Thoracic aorta (tissue), 2 donors: ENCODE results near the gene BBS10. TPM values are rescaled to one million over a fixed set of nuclear protein-coding genes. Genes with fewer than 3 reads are reported as not detected.
A peak's percentile ranks its signal among the peaks of the same experiment; 100 is the strongest.

Experiments used
- ATAC-seq: fragments of 150-250 bp; one replicate; pipeline ENCODE4 v1.8.0; 2017; ENCODE audit warnings: low read depth; ENCODE audit not compliant: insufficient number of reproducible peaks, low FRiP score
- DNase-seq: peaks from one replicate; pipeline ENCODE4 v3.0.0-alpha.2; 2020; ENCODE audit warnings: low spot score
- H3K27ac ChIP-seq, 2 donors: fragments of 200-600 bp; sonication (generic); 1 replicate in 1 of 2; 2 replicates in 1 of 2; pipeline ENCODE4 v1.5.1; 2016; ENCODE audit warnings: mild to moderate bottlenecking in 2 of 2, moderate library complexity in 2 of 2
- H3K27me3 ChIP-seq: fragments of 200-600 bp; sonication (generic); replicated peaks from 2 replicates; pipeline ENCODE4 v1.6.0; 2016; ENCODE audit warnings: mild to moderate bottlenecking; ENCODE audit not compliant: insufficient read depth
- H3K36me3 ChIP-seq: fragments of 200-600 bp; sonication (generic); one replicate; pipeline ENCODE4 v1.5.1; 2016
- H3K4me1 ChIP-seq, 2 donors: fragments of 200-600 bp; sonication (generic); 1 replicate in 1 of 2; 2 replicates in 1 of 2; pipeline versions ENCODE4 v1.5.1 to v1.6.0; 2016; ENCODE audit warnings: low read depth in 2 of 2, mild to moderate bottlenecking in 1 of 2; ENCODE audit not compliant: control insufficient read depth in 1 of 2
- H3K4me3 ChIP-seq: fragments of 200-600 bp; sonication (generic); 2 replicates; pipeline ENCODE4 v1.5.1; 2016; ENCODE audit warnings: mild to moderate bottlenecking
- H3K9me3 ChIP-seq: fragments of 200-600 bp; sonication (generic); 2 replicates; pipeline ENCODE4 v1.5.1; 2016
- CTCF ChIP-seq: fragments of 200-600 bp; sonication (generic); IDR thresholded peaks from one replicate; pipeline ENCODE4 v1.5.1; 2019; ENCODE audit warnings: antibody characterized with exemption
- total RNA-seq, 2 donors: library from RNA; depleted of rRNA; stranded (reverse); fragments of >200 nt; gene quantifications; one replicate each; pipeline versions ENCODE4 v1.1.0 to v1.2.3, GENCODE V29; 2016

Gene BBS10
- 1 to 10 TPM; 7.4 to 9.3 TPM for total RNA-seq

DNA sequence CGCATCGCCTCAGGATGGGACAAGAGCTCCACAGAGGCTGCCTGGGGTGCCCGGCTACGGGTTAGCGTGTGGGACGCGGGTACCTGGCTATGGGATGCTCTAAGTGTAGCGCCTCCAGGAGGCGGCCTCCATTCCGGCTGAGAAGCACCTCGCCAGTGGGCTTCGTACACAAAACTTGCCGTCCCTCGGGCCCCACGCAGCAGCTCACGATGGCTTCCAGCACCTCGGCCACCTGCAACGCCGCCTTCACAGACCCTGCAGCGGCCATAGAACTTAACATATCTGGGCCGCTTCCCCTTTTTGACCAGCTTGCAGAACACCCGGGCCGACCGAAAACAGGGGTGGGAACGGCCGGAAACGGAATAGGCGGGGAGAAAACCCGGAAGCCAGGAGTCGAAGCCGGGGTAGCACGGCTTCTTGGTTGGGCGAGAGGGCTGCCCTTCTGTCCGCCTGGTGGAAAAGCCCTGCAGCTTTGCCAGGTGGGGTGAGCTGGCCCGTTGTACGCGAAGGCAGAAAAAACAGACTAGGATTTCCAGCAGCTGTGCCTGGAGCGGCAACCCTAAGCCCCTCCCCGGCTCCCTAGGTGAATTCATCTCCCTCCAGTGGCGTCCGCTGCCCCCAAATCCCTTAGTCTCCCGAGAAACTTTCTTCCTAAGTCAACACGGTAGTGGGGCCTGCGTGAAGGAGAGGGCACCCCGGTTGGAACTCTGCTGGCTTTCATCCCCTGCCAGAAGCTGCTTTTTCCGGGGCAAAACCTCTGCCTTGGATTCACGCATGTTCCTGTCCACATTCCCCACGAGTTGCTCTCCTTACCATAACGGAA, at the start of gene BBS10:
Gene BBS10 (minus strand): TSS at position 337 of the 823 bp plus-strand sequence. CDS start 57 bp downstream, at position 280.
- Histone ChIP-seq H3K4me1 (peaks cover 0 to 27% of the 10 kb centered on the region in 2 donors), H3K9me3 (no peaks in the 10 kb centered on the region), H3K36me3 (no peaks in the 10 kb centered on the region), H3K27me3 (no peaks in the 10 kb centered on the region), H3K4me3 (peak within 1 kb of the TSS; percentile 89), H3K27ac (peak within 1 kb of the TSS; percentile 83 to 86)
- ATAC-seq = peak; percentile 99
- DNase-seq = peak; percentile 66
- peak; percentile 41 for TF ChIP-seq CTCF

DNA sequence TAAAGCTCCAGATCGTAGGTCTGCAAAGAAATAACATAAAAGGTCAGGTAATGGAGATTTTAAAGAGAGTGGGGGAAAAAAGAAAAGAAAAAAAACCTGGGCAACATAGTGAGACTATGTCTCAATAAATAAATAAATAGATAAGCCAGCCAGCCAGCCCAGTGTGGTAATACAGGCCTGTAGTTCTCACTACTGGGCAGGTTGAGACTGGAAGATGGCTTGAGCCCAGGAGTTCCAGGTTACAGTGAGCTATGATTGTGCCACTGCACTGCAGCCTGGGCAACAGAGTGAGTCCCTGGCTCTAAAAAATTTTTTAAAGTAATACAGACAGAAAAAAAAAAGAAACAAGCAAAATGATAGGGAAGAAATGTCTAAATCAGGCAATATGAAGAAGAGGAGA, 43.2 kb upstream of the BBS10 start:
- Histone ChIP-seq H3K9me3 (no peaks in the 10 kb centered on the region), H3K36me3 (peaks cover 8% of the 10 kb centered on the region), H3K4me3 (no peak overlapping the region), H3K27ac (no peak overlapping the region), H3K27me3 (no peaks in the 10 kb centered on the region), H3K4me1 (no peaks in the 10 kb centered on the region)
- ATAC-seq (no peak), DNase-seq (no peak)
- no peak for TF ChIP-seq CTCF

- ATAC-seq = no peak
- H3K4me1 ChIP-seq = no peaks in the 10 kb centered on the region
- H3K27me3 ChIP-seq = no peaks in the 10 kb centered on the region
- H3K9me3 ChIP-seq = no peaks in the 10 kb centered on the region
- H3K36me3 ChIP-seq = peaks cover 13% of the 10 kb centered on the region
- no peak for TF ChIP-seq CTCF
- no peak overlapping the region for H3K4me3 ChIP-seq
- no peak for DNase-seq
- no peak overlapping the region for H3K27ac ChIP-seq
These were observed 39.4 kb upstream of the BBS10 start for GRCh38 chr12:76387614-76388013.

GRCh38 chr12:76384560-76384959, 36.3 kb upstream of the BBS10 start:
- Histone ChIP-seq H3K36me3 (peaks cover 8% of the 10 kb centered on the region), H3K4me1 (no peaks in the 10 kb centered on the region), H3K27ac (no peak overlapping the region), H3K4me3 (no peak overlapping the region), H3K27me3 (no peaks in the 10 kb centered on the region), H3K9me3 (no peaks in the 10 kb centered on the region)
- ATAC-seq (no peak), DNase-seq (no peak)
- no peak for TF ChIP-seq CTCF

GRCh38 chr12:76383988-76384387, 35.8 kb upstream of the BBS10 start:
- Histone ChIP-seq H3K36me3 (peaks cover 8% of the 10 kb centered on the region), H3K9me3 (no peaks in the 10 kb centered on the region), H3K27ac (no peak overlapping the region), H3K27me3 (no peaks in the 10 kb centered on the region), H3K4me1 (no peaks in the 10 kb centered on the region), H3K4me3 (no peak overlapping the region)
- DNase-seq = no peak
- TF ChIP-seq CTCF = no peak
- ATAC-seq = no peak
